H54 (cell line): ENCODE measurements around the gene SEC62.

Source experiments
- DNase-seq: peaks from one replicate; pipeline ENCODE4 v3.0.0; 2011; ENCODE audit warnings: low spot score, mixed read lengths; ENCODE audit not compliant: insufficient read length
- FAIRE-seq: peaks from 3 replicates; lab custom pipeline; 2011; peaks lifted over from hg19 to GRCh38; lab: Jason Lieb, UNC
- POLR2A ChIP-seq: IDR thresholded peaks from 2 replicates; pipeline ENCODE4 v1.6.1; 2011; ENCODE audit warnings: low read depth, mild to moderate bottlenecking, low read length

Gene SEC62

GRCh38 chr3:169966428-169966950 is at the start of gene SEC62:
Gene SEC62 (plus strand): TSS chr3:169966807. CDS start chr3:169966823, 16 bp downstream.
- peak; percentile 86 for TF ChIP-seq POLR2A
- DNase-seq = peak; percentile 80
- no peak for FAIRE-seq

DNA sequence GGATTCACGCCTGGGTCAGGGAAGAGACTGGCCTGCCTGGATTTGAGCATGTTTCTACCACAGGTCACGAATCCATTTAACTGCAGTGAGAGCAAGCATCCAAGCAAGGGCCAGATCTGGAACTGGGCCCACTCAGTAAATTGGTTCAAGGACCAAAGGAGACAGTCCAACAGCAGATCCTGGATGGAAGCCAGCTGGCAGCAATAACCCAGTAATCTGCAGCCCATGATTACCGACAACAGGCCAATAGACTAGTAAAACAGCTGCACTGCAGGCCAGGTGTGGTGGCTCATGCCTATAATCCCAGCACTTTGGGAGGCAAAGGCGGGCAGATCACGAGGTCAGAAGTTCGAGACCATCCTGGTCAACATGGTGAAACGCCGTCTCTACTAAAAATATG is 43.4 kb upstream of the SEC62 start:
- no peak for TF ChIP-seq POLR2A
- DNase-seq (no peak), FAIRE-seq (no peak)

DNA sequence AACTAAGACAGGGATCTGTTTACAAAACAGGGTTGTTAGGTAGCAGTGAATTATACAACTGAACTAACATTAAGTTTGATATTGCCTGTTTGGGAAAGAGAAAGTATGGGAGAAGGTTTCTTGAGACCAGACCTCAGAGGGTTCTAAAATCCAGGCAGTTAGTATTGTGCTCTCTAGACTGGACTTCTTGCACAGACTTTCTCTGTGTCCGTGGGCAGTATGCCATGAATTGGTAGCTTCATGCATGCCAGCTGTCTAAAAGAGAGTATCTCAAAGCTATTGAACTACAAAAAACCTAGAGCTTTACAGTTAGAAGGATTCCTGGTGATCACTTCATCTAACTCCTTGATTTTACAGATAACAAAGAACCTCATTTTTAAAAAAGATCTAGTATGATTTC is 42.8 kb upstream of the SEC62 start:
- DNase-seq (no peak), FAIRE-seq (no peak)

GRCh38 chr3:169929830-169930519 is 36.6 kb upstream of the SEC62 start:
- TF ChIP-seq POLR2A = no peak
- FAIRE-seq (no peak), DNase-seq (no peak)

More for the DNA sequence above, 42.8 kb upstream of the SEC62 start:
- TF ChIP-seq POLR2A = no peak

DNA sequence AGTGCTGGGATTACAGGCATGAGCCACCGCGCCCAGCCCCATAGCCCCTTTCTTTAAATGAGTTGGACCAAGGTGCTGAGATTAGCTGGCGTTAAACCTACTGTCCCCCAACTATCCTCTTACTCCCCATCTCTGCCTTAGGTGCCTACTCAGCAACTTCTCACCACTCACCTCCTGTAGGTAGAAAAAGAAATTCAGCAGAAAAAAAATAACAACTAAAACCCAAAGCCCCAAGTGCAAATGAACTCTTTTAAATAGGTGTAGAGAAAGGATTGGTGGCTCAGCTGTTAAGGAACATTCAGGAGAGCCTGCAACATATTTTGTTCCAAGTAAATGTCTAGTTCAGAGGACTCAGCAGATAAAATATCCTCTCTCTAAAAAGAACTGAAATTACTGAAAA is 35.8 kb upstream of the SEC62 start:
- no peak for TF ChIP-seq POLR2A
- no peak for FAIRE-seq
- DNase-seq = no peak

- no peak for TF ChIP-seq POLR2A
- DNase-seq = no peak
- no peak for FAIRE-seq
Measured at GRCh38 chr3:169931747-169932520, 34.7 kb upstream of the SEC62 start.

- no peak for TF ChIP-seq POLR2A
- DNase-seq (no peak), FAIRE-seq (no peak)
Measured at GRCh38 chr3:169939320-169939719, 27.3 kb upstream of the SEC62 start.

- TF ChIP-seq POLR2A = no peak
- DNase-seq (no peak), FAIRE-seq (no peak)
Measured at GRCh38 chr3:169939751-169940150, 26.9 kb upstream of the SEC62 start.

DNA sequence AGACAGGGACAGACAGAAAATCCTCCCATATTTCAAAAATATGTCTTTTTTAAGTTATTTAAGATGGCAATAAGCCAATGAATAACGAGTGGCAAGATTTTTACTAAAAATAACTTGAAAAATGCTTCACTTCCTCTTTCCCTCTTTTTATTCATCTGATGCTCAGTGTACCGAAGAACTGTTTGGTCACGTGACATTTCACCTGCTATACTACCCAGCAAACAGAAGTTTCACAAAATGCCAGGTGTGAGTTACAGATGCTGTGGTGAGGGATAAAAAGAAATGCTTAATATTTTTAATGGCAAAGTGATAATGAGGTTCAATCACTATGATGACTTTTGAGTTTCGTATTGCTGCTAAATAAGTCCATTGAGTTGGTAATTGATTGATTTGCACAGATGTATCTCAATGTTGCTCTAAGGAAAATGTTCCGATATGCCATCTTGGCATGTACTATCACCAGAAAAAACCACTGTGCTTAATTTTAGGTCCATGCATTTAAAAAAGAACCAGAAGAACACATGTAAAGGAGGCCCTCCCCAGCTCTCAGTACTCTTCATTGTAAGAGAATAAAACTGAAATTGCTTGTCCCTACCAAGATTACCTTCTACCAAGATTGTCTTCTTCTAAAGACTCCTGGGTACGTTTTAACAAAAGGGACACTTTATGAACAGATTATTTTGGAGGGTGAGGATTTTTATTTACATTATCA is 26.0 kb upstream of the SEC62 start:
- no peak for TF ChIP-seq POLR2A
- no peak for DNase-seq
- no peak for FAIRE-seq

GRCh38 chr3:169945313-169945712 is 21.3 kb upstream of the SEC62 start:
- DNase-seq (no peak), FAIRE-seq (no peak)
- no peak for TF ChIP-seq POLR2A

GRCh38 chr3:169946336-169946735 is 20.3 kb upstream of the SEC62 start:
- no peak for TF ChIP-seq POLR2A
- FAIRE-seq (no peak), DNase-seq (no peak)

- FAIRE-seq (no peak), DNase-seq (no peak)
- TF ChIP-seq POLR2A = no peak
Measured at GRCh38 chr3:169948559-169949448, 17.8 kb upstream of the SEC62 start.

DNA sequence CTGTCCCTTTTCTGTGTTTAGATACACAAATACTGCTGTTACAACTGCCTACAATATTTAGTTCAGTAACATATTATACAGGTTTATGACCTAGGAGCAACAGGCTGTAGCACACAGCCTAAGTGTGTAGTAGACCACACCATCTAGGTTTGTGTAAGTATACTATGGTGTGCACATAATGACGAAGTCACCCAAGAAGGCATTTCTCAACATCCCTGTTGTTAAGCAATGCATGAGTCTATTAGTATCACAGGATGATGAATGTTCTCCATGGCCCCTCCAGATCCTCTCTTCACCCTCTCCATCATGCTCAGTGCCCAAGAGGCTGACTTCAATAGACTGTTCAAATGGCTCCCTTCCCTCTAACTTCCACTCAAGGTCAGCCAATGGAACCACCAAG is 14.6 kb upstream of the SEC62 start:
- FAIRE-seq (no peak), DNase-seq (no peak)
- no peak for TF ChIP-seq POLR2A
